ENCODE data around the gene TNFRSF1A.
A peak's percentile ranks its signal among the peaks of the same experiment; 100 is the strongest.

Gene TNFRSF1A

GRCh38 chr12:6341417-6342139, at the start of gene TNFRSF1A:
TNFRSF1A (minus strand) TSS chr12:6342076; CDS start chr12:6341814, 262 bp downstream.
- peak; percentile 90 for DNase-seq (ENCODE audit: low read depth)

GRCh38 chr12:6391013-6391412, 49.1 kb upstream of the TNFRSF1A start:
- no peak for DNase-seq (ENCODE audit: low read depth)

- DNase-seq (ENCODE audit: low read depth): no peak
Measured at GRCh38 chr12:6390084-6390799, 48.4 kb upstream of the TNFRSF1A start.

- no peak for DNase-seq (ENCODE audit: low read depth)
Measured at GRCh38 chr12:6387541-6387940, 45.7 kb upstream of the TNFRSF1A start.

GRCh38 chr12:6386491-6386890, 44.6 kb upstream of the TNFRSF1A start:
- no peak for DNase-seq (ENCODE audit: low read depth)

GRCh38 chr12:6386038-6386437, 44.2 kb upstream of the TNFRSF1A start:
- DNase-seq (ENCODE audit: low read depth): no peak

- peak; percentile 25 for DNase-seq (ENCODE audit: low read depth)
Measured at GRCh38 chr12:6384499-6385436, 42.9 kb upstream of the TNFRSF1A start.

- peak; percentile 94 for DNase-seq (ENCODE audit: low read depth)
Measured at GRCh38 chr12:6383572-6384498, 42.0 kb upstream of the TNFRSF1A start, which contains the start of gene LTBR. LTBR (plus strand) TSS chr12:6384162; CDS start chr12:6384359, 197 bp downstream.

- no peak for DNase-seq (ENCODE audit: low read depth)
Measured at GRCh38 chr12:6382982-6383381, 41.1 kb upstream of the TNFRSF1A start.

GRCh38 chr12:6382371-6382770, 40.5 kb upstream of the TNFRSF1A start:
- DNase-seq (ENCODE audit: low read depth): no peak

- peak; percentile 56 for DNase-seq (ENCODE audit: low read depth)
Measured at GRCh38 chr12:6380141-6381121, 38.6 kb upstream of the TNFRSF1A start.

GRCh38 chr12:6378709-6379472, 37.0 kb upstream of the TNFRSF1A start:
- DNase-seq (ENCODE audit: low read depth): no peak

GRCh38 chr12:6377667-6377994, 35.8 kb upstream of the TNFRSF1A start:
- DNase-seq (ENCODE audit: low read depth): no peak

- DNase-seq (ENCODE audit: low read depth): no peak
Measured at GRCh38 chr12:6376870-6377666, 35.2 kb upstream of the TNFRSF1A start.

GRCh38 chr12:6376079-6376869, 34.4 kb upstream of the TNFRSF1A start:
- peak; percentile 70 for DNase-seq (ENCODE audit: low read depth)

GRCh38 chr12:6375269-6376078, 33.6 kb upstream of the TNFRSF1A start, which contains the start of gene SCNN1A:
SCNN1A (minus strand) TSS chr12:6375563; CDS start chr12:6374783, 780 bp downstream.
- DNase-seq (ENCODE audit: low read depth): no peak

- no peak for DNase-seq (ENCODE audit: low read depth)
Measured at GRCh38 chr12:6374786-6375160, 32.9 kb upstream of the TNFRSF1A start.
